H1 (cell line): ENCODE results near the gene RABGGTB. TPM values are rescaled to one million over a fixed set of nuclear protein-coding genes. Genes with fewer than 3 reads are reported as not detected.
"Not testable (repeated sequence)": the region's sequence is repeated elsewhere in the genome, so short reads cannot be mapped to it uniquely, and the experiment has no call there.

ENCODE experiments used
- CTCF ChIA-PET: fragments of 300-600 bp; sonication (Branson Sonifier 250); formaldehyde crosslinking; loops from one replicate; lab custom pipeline; 2021; ENCODE audit not compliant: partially characterized antibody; lab: Charles Lee
- POLR2A ChIA-PET: fragments of 300-600 bp; sonication (Branson Sonifier 250); formaldehyde crosslinking; loops from one replicate; lab custom pipeline; 2021; ENCODE audit warnings: inconsistent platforms; ENCODE audit not compliant: partially characterized antibody; lab: Charles Lee
- DNase-seq, 2 experiments: peaks; one replicate each; pipeline versions ENCODE4 v3.0.0 to v3.0.0-alpha.2; 2010 to 2022; ENCODE audit warnings: low spot score in 2 of 2, low read depth in 1 of 2, mixed read lengths in 1 of 2
- FAIRE-seq: peaks from 2 replicates; lab custom pipeline; 2011; peaks lifted over from hg19 to GRCh38; lab: Jason Lieb, UNC
- H2AFZ ChIP-seq: 2 replicates; pipeline ENCODE4 v1.8.1; 2012; ENCODE audit warnings: low read length, inconsistent platforms
- H2AK5ac ChIP-seq: 2 replicates; pipeline ENCODE4 v1.6.1; 2013; ENCODE audit warnings: low read depth, low read length
- H2BK120ac ChIP-seq: replicated peaks from 2 replicates; pipeline ENCODE3; 2013; ENCODE audit warnings: low read depth, low read length, inconsistent platforms
- H2BK12ac ChIP-seq: 2 replicates; pipeline ENCODE4 v1.6.1; 2013; ENCODE audit warnings: low read depth, low read length
- H2BK15ac ChIP-seq: 2 replicates; pipeline ENCODE4 v1.6.1; 2013; ENCODE audit warnings: low read length
- H2BK20ac ChIP-seq: 2 replicates; pipeline ENCODE4 v1.6.1; 2013; ENCODE audit warnings: low read length
- H2BK5ac ChIP-seq: 2 replicates; pipeline ENCODE4 v1.6.1; 2013; ENCODE audit warnings: low read depth, low read length
- H3K14ac ChIP-seq: 2 replicates; pipeline ENCODE4 v1.6.1; 2013; ENCODE audit warnings: inconsistent platforms; ENCODE audit not compliant: insufficient read length
- H3K18ac ChIP-seq: 2 replicates; pipeline ENCODE4 v1.6.1; 2013; ENCODE audit warnings: low read length; ENCODE audit errors: extremely low read depth
- H3K23ac ChIP-seq: 2 replicates; pipeline ENCODE4 v1.6.1; 2013; ENCODE audit warnings: inconsistent platforms; ENCODE audit not compliant: insufficient read length
- H3K23me2 ChIP-seq: 2 replicates; pipeline ENCODE4 v1.6.1; 2013; ENCODE audit warnings: low read depth, low read length
- H3K27ac ChIP-seq: 2 replicates; pipeline ENCODE4 v1.6.1; 2011; ENCODE audit warnings: low read depth, low read length, inconsistent platforms
- H3K27me3 ChIP-seq, 4 experiments: replicated peaks in 1 of 4; 1 replicate in 1 of 4; 2 replicates in 3 of 4; pipeline versions ENCODE4 v1.6.1 to v1.8.1; 2011 to 2013; ENCODE audit warnings: low read length in 3 of 4, mild to moderate bottlenecking in 3 of 4, inconsistent platforms in 2 of 4, mixed read lengths in 2 of 4, moderate library complexity in 1 of 4; ENCODE audit not compliant: control insufficient read depth in 3 of 4, insufficient read depth in 3 of 4; ENCODE audit errors: extremely low read depth in 1 of 4
- H3K36me3 ChIP-seq, 4 experiments: 2 replicates each; pipeline versions ENCODE4 v1.6.1 to v1.8.1; 2011 to 2013; ENCODE audit warnings: mild to moderate bottlenecking in 4 of 4, low read length in 3 of 4, moderate library complexity in 2 of 4, control low read depth in 1 of 4, inconsistent platforms in 1 of 4; ENCODE audit not compliant: insufficient read depth in 4 of 4, control insufficient read depth in 2 of 4
- H3K4ac ChIP-seq: replicated peaks from 2 replicates; pipeline ENCODE3; 2013; ENCODE audit warnings: low read length, low read depth, mixed read lengths, inconsistent platforms; ENCODE audit not compliant: insufficient read length
- H3K4me1 ChIP-seq, 4 experiments: replicated peaks in 1 of 4; 1 replicate in 1 of 4; 2 replicates in 3 of 4; pipeline versions ENCODE4 v1.6.1 to v1.8.1; 2011 to 2013; ENCODE audit warnings: low read length in 3 of 4, inconsistent platforms in 2 of 4, mixed read lengths in 1 of 4; ENCODE audit not compliant: insufficient read depth in 4 of 4, control insufficient read depth in 3 of 4
- H3K4me2 ChIP-seq, 2 experiments: 2 replicates each; pipeline versions ENCODE4 v1.6.1 to v1.8.1; 2011 to 2013; ENCODE audit warnings: low read depth in 2 of 2, low read length in 2 of 2, control low read depth in 1 of 2, inconsistent platforms in 1 of 2, mild to moderate bottlenecking in 1 of 2; ENCODE audit not compliant: insufficient read depth in 1 of 2
- H3K4me3 ChIP-seq, 4 experiments: fragments of 200-600, 300-600 bp in 1 of 4; sonication (generic), shearing (Covaris generic), sonication (Bioruptor Twin) in 1 of 4; 2 replicates each; pipeline versions ENCODE4 v1.5.1 to v1.8.1; 2011 to 2016; ENCODE audit warnings: low read length in 4 of 4, low read depth in 3 of 4, control low read depth in 2 of 4, inconsistent platforms in 2 of 4, mild to moderate bottlenecking in 2 of 4, mixed read lengths in 1 of 4, moderate library complexity in 1 of 4; ENCODE audit not compliant: insufficient read depth in 2 of 4; ENCODE audit errors: extremely low read depth in 1 of 4
- H3K56ac ChIP-seq: replicated peaks from 2 replicates; pipeline ENCODE3; 2013; ENCODE audit warnings: low read depth, mild to moderate bottlenecking, mixed read lengths, low read length, inconsistent platforms; ENCODE audit not compliant: insufficient read length
- H3K79me1 ChIP-seq: 2 replicates; pipeline ENCODE4 v1.6.1; 2013; ENCODE audit warnings: low read depth, low read length, control low read depth
- H3K79me2 ChIP-seq, 2 experiments: 2 replicates each; pipeline versions ENCODE4 v1.6.1 to v1.8.1; 2012 to 2013; ENCODE audit warnings: low read length in 2 of 2, mild to moderate bottlenecking in 2 of 2, inconsistent platforms in 1 of 2; ENCODE audit not compliant: insufficient read depth in 2 of 2, control insufficient read depth in 1 of 2
- H3K9ac ChIP-seq, 4 experiments: replicated peaks in 1 of 4; 1 replicate in 1 of 4; 2 replicates in 3 of 4; pipeline versions ENCODE4 v1.6.1 to v1.8.1; 2011 to 2013; ENCODE audit warnings: low read depth in 3 of 4, low read length in 3 of 4, control low read depth in 2 of 4, mild to moderate bottlenecking in 2 of 4, moderate library complexity in 2 of 4, inconsistent platforms in 1 of 4; ENCODE audit errors: extremely low read depth in 1 of 4
- H3K9me3 ChIP-seq, 2 experiments: 2 replicates each; pipeline versions ENCODE4 v1.6.1 to v1.8.1; 2012 to 2013; ENCODE audit warnings: mild to moderate bottlenecking in 2 of 2, moderate library complexity in 2 of 2, control low read depth in 1 of 2, inconsistent platforms in 1 of 2, low read depth in 1 of 2, low read length in 1 of 2, mixed read lengths in 1 of 2; ENCODE audit not compliant: insufficient read depth in 2 of 2
- H4K20me1 ChIP-seq, 2 experiments: replicated peaks in 1 of 2; 2 replicates each; pipeline versions ENCODE3 to v1.8.1; 2011 to 2013; ENCODE audit warnings: inconsistent platforms in 2 of 2, low read length in 2 of 2, mild to moderate bottlenecking in 1 of 2; ENCODE audit not compliant: insufficient read depth in 2 of 2, control insufficient read depth in 1 of 2
- H4K5ac ChIP-seq: 2 replicates; pipeline ENCODE4 v1.6.1; 2013; ENCODE audit warnings: low read length, low read depth, mixed read lengths, inconsistent platforms; ENCODE audit not compliant: insufficient read length
- H4K8ac ChIP-seq: 2 replicates; pipeline ENCODE4 v1.8.0; 2013; ENCODE audit warnings: mild to moderate bottlenecking, moderate library complexity, low read length, inconsistent platforms; ENCODE audit not compliant: insufficient read depth; ENCODE audit errors: extremely low read depth
- H4K91ac ChIP-seq: replicated peaks from 2 replicates; pipeline ENCODE3; 2013; ENCODE audit warnings: low read length, mixed read lengths, inconsistent platforms; ENCODE audit not compliant: insufficient read length
- WGBS, 2 experiments: shearing (Covaris generic) in 1 of 2; methylation state at CpG; one replicate each; pipeline versions ENCODE4 v1.1.6 to v1.1.7; 2013 to 2015; ENCODE audit warnings: low lambda C conversion rate in 2 of 2, mixed read lengths in 2 of 2, inconsistent platforms in 1 of 2, low coverage in 1 of 2, missing lambda C conversion rate in 1 of 2; ENCODE audit not compliant: insufficient replicate concordance in 2 of 2, insufficient coverage in 1 of 2, insufficient read length in 1 of 2; ENCODE audit errors: extremely low coverage in 1 of 2, missing lambda C conversion rate in 1 of 2; 5-methylcytosine and 5-hydroxymethylcytosine counted together
- polyA plus RNA-seq, 7 experiments: library from polyadenylated mRNA; depleted of rRNA in 3 of 7; stranded (reverse) in 5 of 7; unstranded in 2 of 7; fragments of >200 nt in 5 of 7; fragments of 200-250 nt in 2 of 7; gene quantifications; 1 replicate in 5 of 7; 2 replicates in 1 of 7; 4 replicates in 1 of 7; pipeline versions ENCODE4 v1.2.1 to v1.2.3, GENCODE V29; 2011 to 2013; ENCODE audit warnings: missing spikeins in 2 of 7, mixed read lengths in 2 of 7
- total RNA-seq: library from RNA; stranded (reverse); fragmentation: NEBNext Ultra II Directional; extraction: Animal tissue kit (Norgen Biotek cat#: 25700); gene quantifications from 2 replicates; pipeline ENCODE4 v1.2.1, GENCODE V29; 2021

The RABGGTB gene
- total and polyA plus RNA-seq, 2 of the 8 experiments (the other 6 are each of a cell fraction or from before 2014, with no cell fraction given) = 70.7 to 124 TPM

GRCh38 chr1:75810113-75810512 lies 24.1 kb downstream of the RABGGTB start:
- H4K20me1 ChIP-seq, H2AFZ ChIP-seq, H3K36me3 ChIP-seq, H2BK12ac ChIP-seq, H2AK5ac ChIP-seq, H3K23ac ChIP-seq, POLR2A ChIA-PET, H3K9ac ChIP-seq, H2BK5ac ChIP-seq, DNase-seq, H3K23me2 ChIP-seq, H3K14ac ChIP-seq, H2BK20ac ChIP-seq, H2BK15ac ChIP-seq, FAIRE-seq, H3K4me2 ChIP-seq, H3K4me1 ChIP-seq, H3K56ac ChIP-seq, H3K79me2 ChIP-seq, H3K79me1 ChIP-seq, H3K27me3 ChIP-seq, H4K5ac ChIP-seq, H3K27ac ChIP-seq, H2BK120ac ChIP-seq, H3K4me3 ChIP-seq, H3K18ac ChIP-seq, H4K91ac ChIP-seq, H3K4ac ChIP-seq, H3K9me3 ChIP-seq, H4K8ac ChIP-seq: not testable (repeated sequence)
- CTCF ChIA-PET = interaction anchor here (0.7 kb wide), 1 partner anchor 125 kb away, joined by 3 read pairs; no protein-coding TSS in a partner anchor
- WGBS, 2 experiments = 90% methylated on average over 2 of the region's 3 CpGs; no CpG with 5 or more reads in 1 of the 2 experiments
